AG04449 (cell line): ENCODE data around the gene EPN3.

Source experiments
- CTCF ChIA-PET: fragments of 350-600 bp; formaldehyde crosslinking; extraction: SDS; loops from one replicate; lab custom pipeline; 2021; ENCODE audit warnings: antibody characterized with exemption; lab: Yijun Ruan, JAX
- POLR2A ChIA-PET: fragments of 400-600, 350-600 bp; formaldehyde crosslinking; extraction: SDS; loops from one replicate; lab custom pipeline; 2020; ENCODE audit warnings: antibody characterized with exemption, inconsistent platforms; lab: Yijun Ruan, JAX
- DNase-seq: peaks from one replicate; pipeline ENCODE4 v3.0.0-alpha.2; 2010; ENCODE audit warnings: low read depth, low spot score
- H3K4me3 ChIP-seq: 2 replicates; pipeline ENCODE4 v1.5.1; 2011; ENCODE audit warnings: low read depth, mild to moderate bottlenecking, control low read depth, low read length
- TF ChIP-seq, protein P1 (sequence below): IDR thresholded peaks from one replicate; pipeline ENCODE4 v1.5.1; 2011; ENCODE audit warnings: mild to moderate bottlenecking, moderate library complexity, low read length, control low read depth, inconsistent platforms; ENCODE audit not compliant: insufficient read depth; ENCODE audit errors: missing control alignments

EPN3 gene

DNA sequence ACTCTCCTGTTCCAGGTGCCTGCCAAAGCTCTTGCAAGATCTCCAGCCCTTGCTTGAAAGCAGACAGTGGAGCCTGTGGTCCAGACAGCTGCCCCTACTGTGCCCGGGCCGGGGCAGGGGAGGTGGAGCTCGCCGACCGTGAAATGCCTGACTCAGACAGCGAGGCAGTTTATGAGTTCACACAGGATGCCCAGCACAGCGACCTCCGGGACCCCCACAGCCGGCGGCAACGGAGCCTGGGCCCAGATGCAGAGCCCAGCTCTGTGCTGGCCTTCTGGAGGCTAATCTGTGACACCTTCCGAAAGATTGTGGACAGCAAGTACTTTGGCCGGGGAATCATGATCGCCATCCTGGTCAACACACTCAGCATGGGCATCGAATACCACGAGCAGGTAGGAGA lies 45.6 kb downstream of the EPN3 start:
- DNase-seq, result no peak
- no peak overlapping the region for H3K4me3 ChIP-seq
- ChIA-PET POLR2A (no interaction called here), CTCF (interaction anchor here (0.8 to 1.0 kb wide), 2 partner anchors 21 to 27 kb away, joined by 3 read pairs; no protein-coding TSS in a partner anchor)
- TF ChIP-seq, protein P1, sequence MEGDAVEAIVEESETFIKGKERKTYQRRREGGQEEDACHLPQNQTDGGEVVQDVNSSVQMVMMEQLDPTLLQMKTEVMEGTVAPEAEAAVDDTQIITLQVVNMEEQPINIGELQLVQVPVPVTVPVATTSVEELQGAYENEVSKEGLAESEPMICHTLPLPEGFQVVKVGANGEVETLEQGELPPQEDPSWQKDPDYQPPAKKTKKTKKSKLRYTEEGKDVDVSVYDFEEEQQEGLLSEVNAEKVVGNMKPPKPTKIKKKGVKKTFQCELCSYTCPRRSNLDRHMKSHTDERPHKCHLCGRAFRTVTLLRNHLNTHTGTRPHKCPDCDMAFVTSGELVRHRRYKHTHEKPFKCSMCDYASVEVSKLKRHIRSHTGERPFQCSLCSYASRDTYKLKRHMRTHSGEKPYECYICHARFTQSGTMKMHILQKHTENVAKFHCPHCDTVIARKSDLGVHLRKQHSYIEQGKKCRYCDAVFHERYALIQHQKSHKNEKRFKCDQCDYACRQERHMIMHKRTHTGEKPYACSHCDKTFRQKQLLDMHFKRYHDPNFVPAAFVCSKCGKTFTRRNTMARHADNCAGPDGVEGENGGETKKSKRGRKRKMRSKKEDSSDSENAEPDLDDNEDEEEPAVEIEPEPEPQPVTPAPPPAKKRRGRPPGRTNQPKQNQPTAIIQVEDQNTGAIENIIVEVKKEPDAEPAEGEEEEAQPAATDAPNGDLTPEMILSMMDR, result no peak

DNA sequence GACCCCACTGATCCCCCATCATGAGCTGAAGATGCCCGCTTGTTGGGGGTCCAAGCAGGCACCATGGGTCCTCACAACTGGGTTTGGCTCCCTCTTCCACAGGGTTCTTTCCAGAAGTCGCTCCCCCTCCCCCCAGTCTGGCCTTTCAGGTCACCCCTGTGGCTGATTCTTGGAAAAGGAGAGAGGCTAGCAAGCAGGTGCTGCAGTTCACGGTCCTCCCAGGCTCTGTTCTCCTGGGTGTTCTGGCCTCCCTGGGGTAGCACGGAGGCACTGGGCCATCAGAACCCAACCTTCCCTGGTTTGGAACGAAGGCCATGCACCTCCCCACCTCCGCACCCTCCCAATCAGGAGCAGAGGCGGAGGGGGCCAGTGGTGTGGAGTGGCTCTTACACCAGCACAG lies 46.9 kb downstream of the EPN3 start:
- POLR2A ChIA-PET, result no interaction called here
- H3K4me3 ChIP-seq, result no peak overlapping the region
- no peak for DNase-seq
- TF ChIP-seq, protein P1, result no peak
- CTCF ChIA-PET, result no interaction called here

DNA sequence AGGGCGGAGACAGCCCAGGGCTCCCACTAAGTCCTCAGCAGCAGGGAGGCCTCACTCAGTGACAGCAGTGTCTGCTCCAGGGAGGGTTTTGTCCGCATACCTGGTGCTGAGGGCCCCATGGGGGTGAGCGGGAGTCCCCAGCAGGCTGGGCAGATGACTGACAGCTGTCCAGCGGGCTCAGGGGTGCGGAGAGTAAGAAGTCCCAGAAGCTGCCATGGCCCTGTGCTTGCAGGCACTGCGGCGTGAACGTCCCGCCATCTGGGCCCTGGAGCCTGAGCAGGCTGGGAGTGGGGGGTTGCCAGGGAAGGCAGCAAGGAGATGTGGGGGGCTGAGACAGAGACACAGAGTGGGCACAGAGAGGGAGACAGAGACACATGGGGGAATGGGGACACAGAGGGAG lies 48.1 kb downstream of the EPN3 start:
- no peak overlapping the region for H3K4me3 ChIP-seq
- no peak for DNase-seq
- POLR2A ChIA-PET, result no interaction called here
- TF ChIP-seq, protein P1, result no peak
- CTCF ChIA-PET, result no interaction called here

DNA sequence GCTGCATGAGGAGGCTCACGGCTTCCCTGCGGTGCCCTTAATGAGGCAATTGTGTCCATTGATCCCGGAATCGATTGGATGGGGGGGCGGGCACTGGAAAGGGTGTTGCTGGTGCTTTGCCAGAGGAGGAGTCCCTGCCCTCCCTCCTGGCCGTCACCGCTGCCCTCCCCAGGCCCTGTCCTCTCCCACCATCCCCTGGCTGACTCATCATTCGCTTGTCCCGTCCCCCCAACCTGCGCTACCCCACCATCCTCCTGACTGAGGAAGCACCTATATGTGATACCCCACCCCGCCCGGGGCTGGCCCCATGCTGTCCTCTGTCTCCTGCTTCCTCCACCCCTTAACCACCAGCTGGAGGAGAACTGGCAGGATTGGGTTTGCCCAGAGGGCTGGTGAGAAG lies 48.8 kb downstream of the EPN3 start:
- DNase-seq, result no peak
- POLR2A ChIA-PET, result no interaction called here
- CTCF ChIA-PET, result no interaction called here
- TF ChIP-seq, protein P1, result no peak
- no peak overlapping the region for H3K4me3 ChIP-seq

DNA sequence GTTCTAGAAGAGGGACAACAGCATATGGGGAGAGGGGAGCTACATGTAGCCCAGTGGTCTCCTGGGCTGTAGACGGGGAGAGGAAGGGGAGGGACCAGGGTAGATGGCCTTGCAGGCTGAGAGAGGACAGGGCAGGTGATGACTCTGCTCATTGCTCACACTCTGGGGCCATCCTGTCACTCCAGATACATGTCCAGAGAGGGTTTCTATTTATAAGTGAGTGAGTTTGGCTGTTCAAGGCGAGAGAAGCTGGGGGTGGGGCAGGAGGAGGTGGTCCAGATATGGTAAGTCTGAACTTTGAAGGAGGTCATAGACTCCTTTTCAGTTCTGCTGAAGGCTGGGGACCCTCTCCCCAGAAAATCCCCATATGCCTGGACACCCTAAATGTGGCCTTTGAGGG lies 50.2 kb downstream of the EPN3 start:
- no peak overlapping the region for H3K4me3 ChIP-seq
- TF ChIP-seq, protein P1, result no peak
- CTCF ChIA-PET, result interaction anchor here (1.1 kb wide), 1 partner anchor 36 kb away, joined by 3 read pairs; no protein-coding TSS in a partner anchor
- POLR2A ChIA-PET, result interaction anchor here (0.6 kb wide), 1 partner anchor 99 kb away, joined by 3 read pairs; no protein-coding TSS in a partner anchor
- no peak for DNase-seq

DNA sequence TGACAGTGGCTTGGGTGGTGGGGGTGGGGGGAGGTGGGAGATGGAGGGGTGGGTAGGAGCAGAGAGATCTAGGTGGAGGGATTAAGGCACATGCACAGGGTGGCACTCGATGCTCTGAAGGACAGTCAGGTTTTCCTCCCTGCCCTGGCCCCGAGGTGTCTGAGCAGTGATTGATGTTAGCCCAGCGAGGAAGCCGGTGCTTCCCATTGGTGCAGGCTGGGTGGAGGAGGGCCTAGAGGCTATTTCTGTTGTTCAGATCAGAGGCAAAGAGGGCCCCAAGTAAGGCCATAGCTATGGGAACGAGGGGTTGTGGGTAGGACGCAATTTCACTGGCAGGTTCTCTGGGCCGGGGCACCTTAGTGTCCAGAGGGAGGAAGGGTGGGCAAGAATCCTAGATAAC lies 51.1 kb downstream of the EPN3 start:
- POLR2A ChIA-PET, result interaction anchor here (0.6 kb wide), 1 partner anchor 98 kb away, joined by 3 read pairs; no protein-coding TSS in a partner anchor
- no peak overlapping the region for H3K4me3 ChIP-seq
- TF ChIP-seq, protein P1, result no peak
- no peak for DNase-seq
- CTCF ChIA-PET, result no interaction called here
